Upper lobe of left lung (tissue), 6 donors: ENCODE data around the gene GNL1. TPM values are rescaled to one million over a fixed set of nuclear protein-coding genes. Genes with fewer than 3 reads are reported as not detected.

Experiments used
- ATAC-seq, 2 donors: fragments of 200-7000 bp; cut with Tn5 transposase; one replicate each; pipeline ENCODE4 v1.9.1; 2022; ENCODE audit warnings: mild to moderate bottlenecking in 2 of 2, moderate library complexity in 2 of 2; ENCODE audit not compliant: low FRiP score in 2 of 2
- DNase-seq, 2 donors: peaks; one replicate each; pipeline ENCODE4 v3.0.0-alpha.2; 2019 to 2020
- H3K27ac ChIP-seq, 4 donors: fragments of 200-600 bp; sonication (generic); one replicate each; pipeline ENCODE4 v1.5.1; 2016 to 2019
- H3K27me3 ChIP-seq, 4 donors: fragments of 200-600 bp; sonication (generic); one replicate each; pipeline ENCODE4 v1.5.1; 2017 to 2019
- H3K36me3 ChIP-seq, 4 donors: fragments of 200-600 bp; sonication (generic); one replicate each; pipeline ENCODE4 v1.5.1; 2016 to 2019
- H3K4me1 ChIP-seq, 4 donors: fragments of 200-600 bp; sonication (generic); one replicate each; pipeline ENCODE4 v1.5.1; 2018 to 2019
- H3K4me3 ChIP-seq, 4 donors: fragments of 200-600 bp; sonication (generic); one replicate each; pipeline ENCODE4 v1.5.1; 2017 to 2019; ENCODE audit warnings: mild to moderate bottlenecking in 2 of 4, moderate library complexity in 1 of 4
- H3K9me3 ChIP-seq, 4 donors: fragments of 200-600 bp; sonication (generic); one replicate each; pipeline ENCODE4 v1.5.1; 2018 to 2019
- CTCF ChIP-seq, 6 experiments: fragments of 450-650 bp in 4 of 6; fragments of 200-600 bp in 2 of 6; sonication (generic) in 2 of 6; IDR thresholded peaks; one replicate each; pipeline ENCODE4 v1.5.1; 2016 to 2019; ENCODE audit warnings: antibody characterized with exemption in 6 of 6
- EP300 ChIP-seq, 4 donors: sonication (generic); formaldehyde crosslinking; IDR thresholded peaks; one replicate each; pipeline ENCODE4 v1.5.1; 2017; ENCODE audit warnings: antibody characterized with exemption in 4 of 4, control low read depth in 2 of 4
- POLR2A ChIP-seq, 4 donors: fragments of 450-650 bp; IDR thresholded peaks; one replicate each; pipeline ENCODE4 v1.5.1; 2016 to 2017; ENCODE audit warnings: antibody characterized with exemption in 4 of 4, mild to moderate bottlenecking in 2 of 4
- POLR2AphosphoS5 ChIP-seq, 2 donors: sonication (generic); formaldehyde crosslinking; IDR thresholded peaks; one replicate each; pipeline ENCODE4 v1.5.1; 2017; ENCODE audit warnings: antibody characterized with exemption in 2 of 2
- WGBS, 2 donors: methylation state at CpG; one replicate each; pipeline ENCODE4 v1.1.5; 2017 to 2018; 5-methylcytosine and 5-hydroxymethylcytosine counted together
- total RNA-seq, 6 donors: library from RNA; depleted of rRNA in 4 of 6; stranded (reverse); fragments of >200 nt in 4 of 6; gene quantifications; one replicate each; pipeline versions ENCODE4 v1.1.0 to v1.2.1, GENCODE V29; 2016 to 2021
- donor health status: DM: no; HTN: no; CAD: no; lungs with moderate emphysema.
- donor health status: DM: no; HTN: yes; CAD: no; lungs with severe emphysema.

The GNL1 gene
- total RNA-seq, 6 donors from 2014 or later = 30.4 to 60.6 (median 51.2) TPM

- H3K36me3 ChIP-seq = peaks cover 41 to 68% (median 57%) of the 10 kb centered on the region in 4 donors
- 93 to 99% methylated on average over 8 of the region's 8 CpGs for WGBS, 2 donors
These were observed 21.8 kb upstream of the GNL1 start for GRCh38 chr6:30578051-30578450.

DNA sequence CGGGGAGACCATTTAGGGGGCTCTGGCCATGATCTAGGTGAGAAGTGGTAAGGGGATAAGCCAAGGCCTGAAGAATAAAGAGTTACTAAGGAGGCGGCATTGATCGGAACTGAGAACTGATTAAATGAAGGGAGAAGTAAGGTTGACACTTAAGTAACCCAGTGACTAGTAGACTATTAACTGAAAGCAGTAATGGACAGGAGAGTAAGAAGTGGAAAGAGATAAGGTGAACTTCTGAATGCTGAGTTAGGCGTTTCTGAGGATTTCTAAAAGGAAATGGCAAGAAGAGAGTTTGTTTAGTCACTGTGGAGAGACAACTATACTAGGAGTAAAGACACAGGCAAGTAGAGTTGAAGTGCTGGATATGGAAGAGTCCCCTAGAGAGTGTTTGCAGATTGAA lies 16.8 kb upstream of the GNL1 start:
- 47 to 53% methylated on average over 4 of the region's 4 CpGs for WGBS, 2 donors
- H3K4me1 ChIP-seq = peaks cover 32 to 43% (median 36%) of the 10 kb centered on the region in 4 donors
- H3K9me3 ChIP-seq = no peaks in the 10 kb centered on the region
- no peak overlapping the region for H3K4me3 ChIP-seq
- H3K27ac ChIP-seq = no peak overlapping the region
- ATAC-seq (no peak), DNase-seq (no peak)
- no peaks in the 10 kb centered on the region for H3K27me3 ChIP-seq
- peaks cover 6 to 18% (median 10%) of the 10 kb centered on the region in 4 donors for H3K36me3 ChIP-seq
- TF ChIP-seq CTCF (IDR thresholded peaks at IDR 0.05) (no peak), EP300 (IDR thresholded peaks at IDR 0.05) (no peak), POLR2A (IDR thresholded peaks at IDR 0.05) (no peak), POLR2AphosphoS5 (IDR thresholded peaks at IDR 0.05) (no peak)

More at GRCh38 chr6:30578051-30578450, 21.8 kb upstream of the GNL1 start:
- Histone ChIP-seq H3K27me3 (no peaks in the 10 kb centered on the region), H3K4me3 (no peak overlapping the region), H3K9me3 (no peaks in the 10 kb centered on the region), H3K4me1 (peaks cover 10 to 17% (median 14%) of the 10 kb centered on the region in 4 donors), H3K27ac (no peak overlapping the region)
- ATAC-seq (no peak), DNase-seq (no peak)
- no peak for TF ChIP-seq POLR2AphosphoS5 (IDR thresholded peaks at IDR 0.05)
- TF ChIP-seq CTCF (IDR thresholded peaks at IDR 0.05) = no peak
- no peak for TF ChIP-seq EP300 (IDR thresholded peaks at IDR 0.05)
- no peak for TF ChIP-seq POLR2A (IDR thresholded peaks at IDR 0.05)

GRCh38 chr6:30572148-30572547 lies 15.9 kb upstream of the GNL1 start:
- H3K27ac ChIP-seq = peak overlapping the region; percentile 89 to 94 (median 90)
- TF ChIP-seq CTCF (IDR thresholded peaks at IDR 0.05) (no peak), POLR2AphosphoS5 (IDR thresholded peaks at IDR 0.05) (no peak), EP300 (IDR thresholded peaks at IDR 0.05) (no peak), POLR2A (IDR thresholded peaks at IDR 0.05) (no peak)
- no peaks in the 10 kb centered on the region for H3K9me3 ChIP-seq
- H3K36me3 ChIP-seq = peaks cover 0 to 9% (median 2%) of the 10 kb centered on the region in 4 donors
- no peaks in the 10 kb centered on the region for H3K27me3 ChIP-seq
- ATAC-seq (no peak), DNase-seq (no peak)
- peak overlapping the region; percentile 70 to 84 (median 72) for H3K4me3 ChIP-seq
- H3K4me1 ChIP-seq = peaks cover 32 to 43% (median 36%) of the 10 kb centered on the region in 4 donors

DNA sequence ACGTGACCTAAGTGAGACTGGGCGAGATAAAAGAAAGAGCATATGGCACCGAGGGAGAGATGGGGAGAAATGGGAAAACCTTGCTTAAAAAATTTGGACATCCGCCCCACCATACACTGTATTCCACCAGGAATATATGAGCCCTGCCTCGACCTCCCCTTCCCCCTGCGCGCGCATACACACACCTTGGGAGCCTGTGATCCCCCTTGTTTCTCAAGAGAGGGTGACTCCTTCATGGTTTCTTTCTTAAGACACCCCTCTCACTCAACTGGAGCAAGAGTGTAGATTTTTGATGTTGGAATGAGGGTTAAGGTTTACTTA lies 15.4 kb upstream of the GNL1 start:
- no peak for TF ChIP-seq POLR2A (IDR thresholded peaks at IDR 0.05)
- no peak for TF ChIP-seq EP300 (IDR thresholded peaks at IDR 0.05)
- no peaks in the 10 kb centered on the region for H3K27me3 ChIP-seq
- H3K36me3 ChIP-seq = peaks cover 0 to 5% (median 0%) of the 10 kb centered on the region in 4 donors
- 0 to 1% methylated on average over 8 of the region's 8 CpGs for WGBS, 2 donors
- ATAC-seq (no peak), DNase-seq (no peak)
- H3K4me3 ChIP-seq = peak overlapping the region; percentile 70 to 84 (median 72)
- peak overlapping the region; percentile 89 to 94 (median 90) for H3K27ac ChIP-seq
- H3K4me1 ChIP-seq = peaks cover 32 to 43% (median 36%) of the 10 kb centered on the region in 4 donors
- no peaks in the 10 kb centered on the region for H3K9me3 ChIP-seq

DNA sequence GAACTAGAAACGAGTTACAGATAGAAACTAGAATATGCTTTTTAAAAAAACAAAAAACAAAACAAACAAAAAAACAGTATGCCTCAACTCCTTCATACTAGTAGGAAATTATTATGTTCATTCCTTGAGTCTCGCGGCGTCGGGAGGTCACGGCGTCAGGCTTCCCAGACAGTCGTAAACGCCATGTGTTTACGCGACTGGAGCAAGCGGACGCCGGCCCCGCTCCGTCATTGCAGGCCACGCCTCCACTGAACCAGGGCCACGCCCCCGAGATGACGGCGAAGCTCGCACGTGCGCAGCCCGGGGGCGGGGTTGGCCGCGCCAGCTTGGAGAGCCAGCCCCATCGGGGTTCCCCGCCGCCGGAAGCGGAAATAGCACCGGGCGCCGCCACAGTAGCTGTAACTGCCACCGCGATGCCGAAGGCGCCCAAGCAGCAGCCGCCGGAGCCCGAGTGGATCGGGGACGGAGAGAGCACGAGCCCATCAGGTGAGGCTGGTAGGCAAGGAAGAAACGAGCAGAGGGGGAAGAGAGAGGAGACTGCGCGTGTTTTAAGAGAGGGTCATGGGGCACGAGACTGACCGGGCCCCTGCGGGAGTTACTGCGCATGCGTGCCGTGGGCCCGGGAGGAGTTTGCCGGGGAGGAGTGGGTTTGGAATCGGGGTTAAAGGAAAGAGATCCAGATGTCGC lies 14.9 kb upstream of the GNL1 start, which contains the start of gene ABCF1:
Gene ABCF1, plus strand, starts transcription at position 368 of the 687 bp plus-strand sequence. Its CDS starts 46 bp downstream, at position 414.
- 0 to 1% methylated on average over 39 to 45 of the region's 59 CpGs for WGBS, 2 donors

More for the DNA sequence above, 14.9 kb upstream of the GNL1 start, which contains the start of gene ABCF1:
- peak in 3 of 4 donors; percentile 68 to 83 (median 69) for TF ChIP-seq POLR2A (IDR thresholded peaks at IDR 0.05)
- TF ChIP-seq CTCF (IDR thresholded peaks at IDR 0.05) = peak in 2 of 6 experiments; percentile 2 to 21
- peak; percentile 92 for TF ChIP-seq POLR2AphosphoS5 (IDR thresholded peaks at IDR 0.05)
- TF ChIP-seq EP300 (IDR thresholded peaks at IDR 0.05) = peak in 1 of 4 donors; percentile 52
- no peaks in the 10 kb centered on the region for H3K9me3 ChIP-seq
- no peaks in the 10 kb centered on the region for H3K27me3 ChIP-seq
- peak; percentile 98 to 100 for DNase-seq
- H3K36me3 ChIP-seq = no peaks in the 10 kb centered on the region
- peak within 1 kb of the TSS; percentile 89 to 94 (median 90) for H3K27ac ChIP-seq
- ATAC-seq = peak; percentile 100
- peaks cover 32 to 43% (median 36%) of the 10 kb centered on the region in 4 donors for H3K4me1 ChIP-seq
- H3K4me3 ChIP-seq = peak within 1 kb of the TSS; percentile 70 to 84 (median 72)
